NOMO-1 (cell line): ENCODE measurements around the gene CNIH3.

Experiments
- DNase-seq, 2 experiments: peaks; one replicate each; lab custom pipeline; 2025; ENCODE audit not compliant: unreplicated experiment in 2 of 2; lab: John Stamatoyannopoulos, UW

The CNIH3 gene

DNA sequence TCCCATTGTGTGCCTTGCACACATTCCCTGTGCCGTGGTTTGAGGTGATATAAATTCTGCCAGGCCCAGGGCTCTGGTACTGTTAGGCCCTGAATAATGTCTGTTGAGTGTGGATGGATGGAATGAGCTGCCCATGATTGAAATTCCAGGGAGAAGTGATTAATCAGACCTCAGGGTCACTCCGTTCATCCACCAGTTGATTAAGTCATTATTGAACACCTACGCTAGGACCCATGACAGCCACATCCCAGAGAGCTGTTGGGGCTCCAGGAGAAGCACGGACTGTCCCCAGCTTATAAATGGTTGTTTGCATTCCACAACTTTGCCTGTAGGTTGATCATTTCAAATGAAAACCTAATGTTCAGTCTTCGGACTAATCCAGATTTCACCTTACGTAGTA, 98.4 kb downstream of the CNIH3 start:
- DNase-seq = no peak

DNA sequence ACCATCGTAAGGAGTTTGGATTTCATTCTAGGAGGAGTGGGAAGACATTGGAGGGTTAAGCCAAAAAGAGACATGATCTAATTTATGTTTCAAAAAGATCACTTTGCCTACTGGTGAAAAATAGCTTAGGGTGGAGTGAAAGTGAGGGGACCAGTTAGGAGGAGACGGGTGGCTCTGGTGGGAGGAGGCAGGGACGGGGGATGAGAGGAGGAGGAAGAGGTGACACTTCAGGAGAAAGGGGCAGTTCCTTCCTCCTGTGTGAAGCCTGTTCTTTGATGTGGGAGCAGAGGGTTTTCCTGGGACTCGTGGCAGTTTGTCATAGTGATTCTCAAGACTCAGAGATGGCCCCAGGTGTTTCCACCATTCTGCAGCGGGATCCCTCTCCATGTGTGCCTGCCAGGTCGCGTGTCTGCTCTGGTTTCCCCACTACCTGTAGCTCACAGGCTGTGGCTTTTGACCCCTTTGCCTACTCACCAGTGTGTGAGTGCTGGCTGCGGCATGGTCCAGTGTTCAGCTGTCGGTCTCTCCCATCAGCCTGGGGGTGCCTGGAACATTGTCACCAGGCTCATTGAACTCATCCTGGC, 102.4 kb downstream of the CNIH3 start:
- no peak for DNase-seq

DNA sequence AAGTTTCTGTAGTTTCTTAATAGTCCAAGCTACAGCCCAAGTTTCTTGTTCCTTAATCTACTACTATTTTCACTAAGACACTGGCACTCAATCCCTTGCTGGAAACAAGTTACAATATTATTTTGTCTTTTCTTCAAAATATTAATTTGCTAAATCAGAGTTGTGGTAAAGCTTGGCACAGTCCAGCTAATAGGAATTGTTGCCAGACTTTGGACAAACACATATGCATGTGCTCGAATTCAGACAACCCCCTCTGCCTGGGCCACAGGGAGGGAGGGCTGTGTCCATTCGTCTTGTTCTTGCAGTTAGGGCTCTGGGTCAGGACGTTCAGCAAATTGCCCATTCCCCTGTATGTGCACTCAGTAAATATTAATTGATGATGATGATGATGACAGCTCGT, 103.6 kb downstream of the CNIH3 start:
- no peak for DNase-seq

DNA sequence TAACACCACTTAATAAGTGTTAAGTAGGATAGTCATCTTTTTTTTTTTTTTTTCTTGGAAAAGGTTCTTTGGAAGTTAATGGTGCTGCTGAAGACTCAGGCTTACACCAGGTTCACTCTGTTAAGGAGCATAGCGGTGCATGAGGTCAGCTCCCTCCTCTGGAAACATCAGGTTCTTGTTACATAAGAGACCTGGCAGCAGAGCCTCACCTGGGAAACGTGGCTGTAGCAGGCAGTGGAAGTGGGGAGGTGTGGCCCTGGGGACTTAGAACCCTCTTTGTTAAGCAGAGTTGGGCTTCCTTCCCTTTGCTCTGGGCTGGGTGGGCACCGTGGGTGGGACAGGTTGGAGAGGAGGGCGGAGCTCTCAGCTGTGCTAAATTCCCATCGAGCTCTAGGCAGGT, 104.1 kb downstream of the CNIH3 start:
- no peak for DNase-seq

DNA sequence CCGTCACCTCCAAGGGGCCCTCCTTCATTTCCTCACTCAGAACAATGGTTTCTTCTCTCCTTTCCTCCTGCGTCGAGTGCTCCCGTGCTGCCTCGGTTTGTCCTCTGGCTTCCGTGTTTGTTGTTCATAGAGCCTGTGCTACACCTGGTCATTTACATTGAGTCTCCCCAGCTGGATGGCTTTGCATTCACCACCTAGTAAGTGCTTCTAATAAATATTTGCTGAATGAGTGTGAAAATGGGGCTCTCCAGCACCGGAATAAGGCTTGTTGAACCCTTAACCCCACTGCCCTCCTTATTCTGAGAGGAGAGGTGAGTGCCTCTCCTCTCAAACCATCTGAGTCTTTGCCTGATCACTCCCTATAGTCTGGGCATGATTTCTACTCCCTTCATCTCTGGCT, 104.9 kb downstream of the CNIH3 start:
- DNase-seq = no peak

DNA sequence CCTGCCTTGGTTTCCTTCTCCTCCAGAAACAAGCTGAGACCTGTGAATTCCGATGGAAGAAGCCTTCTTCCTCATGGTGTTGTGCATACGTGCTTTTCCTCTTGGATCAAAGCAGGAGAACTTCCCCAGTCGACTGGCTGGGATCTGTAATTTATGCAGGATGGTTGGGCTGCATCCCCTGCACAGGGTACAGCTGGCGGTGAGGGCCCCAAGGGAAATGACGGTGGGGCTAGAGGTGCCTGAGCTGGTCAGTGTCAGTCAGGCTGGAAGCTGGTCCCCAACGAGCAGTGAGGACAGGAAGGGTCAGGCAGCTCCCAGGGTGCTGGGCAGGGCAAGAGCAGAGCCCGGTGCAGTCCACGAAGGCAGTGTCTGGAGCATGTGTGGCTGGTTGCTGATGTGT, 106.7 kb downstream of the CNIH3 start:
- DNase-seq = no peak

DNA sequence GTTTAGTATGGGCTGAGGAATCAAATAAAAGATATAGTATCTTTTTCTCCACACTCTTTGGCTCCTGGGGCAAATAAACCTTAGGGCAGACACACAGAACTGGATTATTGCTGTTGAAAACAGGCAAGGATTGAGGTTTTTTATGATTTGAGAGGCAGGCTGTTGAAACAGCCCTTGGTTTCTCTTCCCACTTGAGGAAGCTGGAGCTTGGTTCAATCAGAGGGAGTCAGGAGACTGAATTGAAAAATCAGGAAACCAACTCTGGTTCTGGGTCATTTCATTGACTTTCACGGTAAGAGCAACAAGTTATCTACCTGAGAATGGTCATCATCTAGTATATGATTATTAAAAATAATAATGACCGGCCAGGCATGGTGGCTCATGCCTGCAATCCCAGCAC, 108.4 kb downstream of the CNIH3 start:
- DNase-seq = no peak

DNA sequence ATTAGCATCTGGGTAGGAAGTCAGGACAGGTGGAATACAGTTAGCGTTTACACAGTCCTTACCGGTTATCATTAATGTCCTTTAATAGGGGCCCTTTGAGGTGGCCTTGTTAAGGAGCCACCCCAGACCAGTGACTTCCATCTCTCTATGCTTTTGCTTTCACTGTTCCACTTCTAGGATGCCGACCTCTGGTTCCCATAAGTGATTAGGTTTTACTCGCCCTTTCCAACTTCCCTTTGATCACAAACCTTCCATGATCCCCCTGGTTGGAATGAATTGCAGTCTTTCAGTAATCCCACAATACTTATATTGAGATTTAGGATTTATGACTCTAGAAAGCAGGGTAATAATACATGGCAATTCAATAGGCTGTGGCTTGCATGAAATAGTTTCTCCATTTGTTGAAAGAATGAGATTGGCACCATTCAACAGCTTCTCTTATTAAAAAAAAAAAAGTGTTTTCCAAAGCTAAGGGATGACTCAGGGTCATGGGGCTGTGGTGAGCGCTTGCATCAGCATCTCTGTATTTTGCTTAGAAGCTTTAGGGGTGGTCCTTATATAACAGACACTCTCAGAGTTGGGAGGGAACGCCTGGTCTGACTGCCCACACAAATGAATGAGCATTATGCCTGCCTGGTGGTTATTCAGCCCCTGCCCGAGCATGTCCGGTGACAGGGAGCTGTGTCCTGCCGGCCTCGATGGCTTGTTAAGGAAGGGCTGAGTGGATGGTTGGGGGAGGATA, 110.5 kb downstream of the CNIH3 start:
- DNase-seq = peak; percentile 13 to 42

DNA sequence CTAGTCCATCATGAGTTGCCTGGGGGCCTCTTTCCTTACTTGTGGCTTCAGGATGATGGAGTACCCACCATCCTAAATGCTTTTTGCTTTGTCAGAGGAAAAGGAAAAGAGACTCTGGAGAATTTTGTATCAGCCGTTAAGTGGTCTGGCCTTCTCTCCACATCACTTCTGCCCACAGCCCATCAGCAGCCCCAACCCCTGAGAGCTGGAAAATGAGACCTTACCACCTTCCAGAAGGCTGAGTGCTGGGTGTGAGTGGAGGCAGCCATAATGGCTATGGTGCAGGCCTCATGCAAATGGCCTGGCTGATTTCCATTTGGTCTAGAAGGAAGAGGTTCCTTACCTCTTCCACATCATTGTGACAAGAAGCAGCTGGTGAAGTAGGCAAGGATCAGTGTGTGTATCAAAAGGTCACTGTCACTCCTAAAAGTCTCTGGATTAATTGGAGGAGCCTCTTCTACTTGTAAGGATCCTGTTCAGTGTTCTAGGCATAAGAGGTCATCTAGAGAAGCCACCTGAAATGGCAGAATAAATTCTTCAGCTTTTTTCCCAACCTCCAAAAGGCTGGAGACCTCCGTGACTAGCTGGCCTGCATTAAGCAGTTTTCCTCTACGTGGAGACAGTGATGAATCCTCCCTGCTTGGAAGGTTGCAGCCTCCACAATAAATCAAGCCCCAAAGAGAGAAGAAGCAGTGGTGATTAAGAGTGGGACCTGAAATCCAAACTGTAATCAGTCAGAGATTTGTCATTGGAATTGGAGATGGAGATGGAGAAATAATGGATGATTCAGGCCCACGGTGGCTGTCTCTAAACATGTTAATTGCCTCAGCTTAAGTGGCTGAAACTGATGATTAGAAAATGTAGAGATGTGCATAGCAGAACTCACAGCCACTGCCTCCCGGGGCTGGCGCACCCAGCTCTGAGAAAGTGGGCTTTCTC, 111.5 kb downstream of the CNIH3 start:
- no peak for DNase-seq

DNA sequence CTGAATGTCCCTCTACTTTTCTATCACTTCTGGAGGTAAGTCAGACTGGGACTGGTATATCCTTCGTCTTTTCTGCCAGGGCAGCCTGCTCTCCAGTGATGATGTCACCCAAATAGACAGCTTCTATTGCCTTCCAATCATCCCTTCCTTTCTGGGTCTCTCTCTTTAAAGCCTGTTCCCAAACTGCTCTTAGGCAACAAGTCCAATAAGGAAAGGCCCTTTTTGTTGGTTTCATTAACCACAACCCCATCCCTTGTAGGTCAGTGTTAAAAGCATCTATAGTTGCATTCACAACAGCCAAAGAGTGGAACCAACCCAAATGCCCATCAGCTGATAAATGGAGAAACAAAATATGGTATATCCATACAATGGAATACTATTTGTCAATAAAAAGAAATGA, 114.4 kb downstream of the CNIH3 start:
- no peak for DNase-seq

DNA sequence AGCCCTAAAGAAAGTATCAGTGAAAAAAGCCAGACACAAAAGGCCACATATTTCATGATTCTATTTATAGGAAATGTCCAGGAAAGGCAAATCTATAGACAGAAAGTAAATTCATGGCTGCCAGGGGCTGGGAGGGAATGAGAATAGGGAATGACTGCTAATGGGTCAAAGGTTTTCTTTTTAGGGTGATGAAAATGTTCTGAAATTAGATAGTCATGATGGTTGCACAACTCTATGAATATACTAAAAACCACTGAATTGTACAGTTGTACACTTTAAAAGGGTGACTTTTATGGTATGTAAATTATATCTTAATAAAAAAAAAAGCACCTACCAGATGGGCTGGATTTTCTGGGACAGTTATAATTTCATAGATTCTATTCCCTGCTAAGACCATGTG, 114.8 kb downstream of the CNIH3 start:
- DNase-seq = no peak

DNA sequence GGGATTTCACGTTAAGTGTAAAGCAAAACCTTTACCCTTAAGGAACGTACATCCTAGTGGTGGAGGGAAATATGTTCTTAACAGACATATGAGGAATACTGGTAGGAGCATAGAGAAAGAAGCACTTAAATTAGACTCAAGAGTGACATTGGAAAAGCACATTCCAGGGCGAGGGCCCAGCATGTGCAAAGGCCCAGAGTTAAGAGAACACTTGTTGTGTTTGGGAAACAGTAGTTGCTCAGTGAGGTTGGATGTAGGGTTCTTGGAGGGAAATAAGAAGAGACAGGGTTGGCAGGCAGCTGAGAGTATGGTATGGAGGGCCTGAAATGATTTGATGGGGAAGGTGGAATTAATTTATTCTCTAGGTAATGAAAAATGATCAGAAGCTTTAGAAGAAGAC, 115.5 kb downstream of the CNIH3 start:
- no peak for DNase-seq

DNA sequence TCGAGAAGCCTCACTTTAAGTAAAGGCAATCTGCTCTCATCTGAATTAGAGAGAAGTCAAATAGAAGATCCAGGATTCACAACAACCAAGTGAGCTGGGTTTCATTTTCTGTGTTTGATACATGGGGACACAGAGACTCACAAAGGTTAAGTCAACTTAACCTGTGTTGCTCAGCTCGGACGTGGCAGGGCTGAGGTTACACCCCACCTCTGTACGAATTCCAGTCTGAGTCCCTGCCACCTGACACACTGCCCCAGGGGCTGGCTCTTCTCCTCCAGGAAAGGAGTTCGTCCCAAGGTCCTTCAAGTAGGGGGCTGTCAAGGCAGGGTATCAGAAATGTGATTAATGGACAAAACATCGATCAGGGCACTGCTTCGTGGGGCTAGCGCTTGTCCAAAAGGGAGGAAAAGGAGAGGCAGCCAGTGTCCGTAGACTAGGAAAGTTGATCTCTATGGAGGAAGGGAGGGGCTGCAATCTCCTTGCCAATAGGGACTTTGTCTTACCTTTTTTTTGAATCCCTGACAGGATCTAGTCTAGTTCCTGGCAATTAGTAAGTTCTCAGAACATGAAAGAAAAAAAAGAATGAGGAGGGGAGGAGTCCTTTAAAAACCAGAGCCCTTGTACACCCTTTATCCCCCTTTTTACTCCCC, 116.4 kb downstream of the CNIH3 start:
- DNase-seq = no peak

DNA sequence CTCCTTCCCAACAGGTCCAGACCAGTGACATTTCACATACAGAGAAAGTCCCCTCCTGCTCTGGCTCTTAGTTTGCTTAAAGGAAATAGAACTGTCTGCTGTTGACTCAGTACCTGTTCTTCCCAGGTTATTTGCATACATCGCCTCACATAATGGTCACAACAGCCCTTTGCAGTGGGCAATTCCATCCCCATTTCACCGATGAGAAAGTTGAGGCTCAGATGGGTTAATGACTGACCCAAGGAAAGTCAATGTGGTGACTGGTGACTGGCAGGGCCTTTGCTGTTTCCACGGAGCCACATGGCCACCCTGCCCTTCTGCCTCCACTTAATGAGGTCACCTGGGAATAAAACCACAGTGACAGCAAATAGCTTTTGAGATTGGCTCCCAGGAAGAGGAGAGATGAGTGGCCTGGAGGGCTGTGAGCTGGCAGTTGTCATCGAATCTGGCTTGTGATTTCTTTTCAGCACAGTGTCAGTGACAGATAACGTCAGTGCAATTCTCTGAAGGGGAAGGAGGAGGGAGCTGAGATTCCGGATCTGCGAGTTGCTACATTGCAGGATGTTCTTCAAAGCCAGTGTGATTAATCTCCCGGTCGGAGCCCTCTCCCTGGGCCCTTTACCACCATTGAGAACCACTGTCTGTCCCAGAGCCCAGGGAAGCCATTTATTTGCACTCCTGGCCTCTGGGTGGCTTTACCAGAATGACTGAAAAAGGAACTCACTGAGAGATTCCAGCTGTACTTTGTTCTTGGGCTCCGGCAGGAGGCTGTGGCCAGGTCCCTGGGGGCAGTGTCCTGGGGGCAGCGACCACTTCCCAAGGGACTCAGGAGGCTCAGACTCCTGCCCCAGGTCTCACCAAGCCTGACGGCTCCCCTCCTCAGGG, 117.2 kb downstream of the CNIH3 start:
- no peak for DNase-seq

DNA sequence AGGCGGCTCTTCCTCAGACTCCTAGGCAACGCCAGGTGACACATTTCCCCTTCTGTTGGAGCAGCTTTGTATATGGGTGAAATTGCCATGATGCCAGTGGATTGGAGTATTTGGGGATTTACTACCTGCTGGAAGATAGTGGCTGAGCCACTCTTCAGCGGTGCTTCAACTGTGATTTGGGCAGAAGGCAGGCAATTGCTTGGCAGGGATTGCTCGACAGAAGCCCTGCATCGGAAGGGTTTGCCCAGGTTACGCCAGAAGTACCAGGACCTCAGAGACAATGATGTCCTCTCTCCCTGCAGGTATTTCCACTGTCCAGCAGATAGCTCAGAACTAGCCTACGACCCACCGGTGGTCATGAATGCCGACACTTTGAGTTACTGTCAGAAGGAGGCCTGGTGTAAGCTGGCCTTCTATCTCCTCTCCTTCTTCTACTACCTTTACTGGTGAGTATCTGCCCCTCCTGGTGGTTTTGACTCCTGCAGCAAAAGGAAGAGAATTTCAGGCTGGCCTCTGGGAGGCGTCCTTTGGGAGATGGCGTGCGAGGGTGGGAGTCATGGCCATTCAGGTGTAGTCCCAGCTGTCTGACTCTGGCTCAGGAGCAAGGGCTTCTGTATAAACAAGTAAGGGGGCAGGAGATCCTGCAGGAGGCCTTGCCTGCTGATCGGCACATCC, 118.3 kb downstream of the CNIH3 start:
- no peak for DNase-seq

DNA sequence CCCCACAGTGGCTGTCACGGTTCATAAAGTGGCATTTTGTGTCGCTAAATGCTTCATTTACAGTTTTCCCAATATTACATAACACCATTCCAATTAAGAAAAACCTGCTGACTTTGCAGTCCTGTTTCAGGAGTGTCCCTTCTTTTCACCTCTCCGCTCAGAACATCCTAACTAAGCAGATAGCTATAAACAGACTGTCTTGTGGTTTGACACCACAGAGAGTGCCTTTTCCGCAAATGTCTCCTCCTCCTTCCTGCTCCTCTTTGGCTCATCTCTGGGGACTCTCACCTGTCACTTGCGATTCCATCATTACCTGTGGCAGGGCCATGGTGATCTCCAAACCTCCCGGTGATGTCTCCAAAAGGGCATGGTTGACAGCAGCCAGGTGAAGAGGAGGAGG, 119.0 kb downstream of the CNIH3 start:
- DNase-seq = no peak

DNA sequence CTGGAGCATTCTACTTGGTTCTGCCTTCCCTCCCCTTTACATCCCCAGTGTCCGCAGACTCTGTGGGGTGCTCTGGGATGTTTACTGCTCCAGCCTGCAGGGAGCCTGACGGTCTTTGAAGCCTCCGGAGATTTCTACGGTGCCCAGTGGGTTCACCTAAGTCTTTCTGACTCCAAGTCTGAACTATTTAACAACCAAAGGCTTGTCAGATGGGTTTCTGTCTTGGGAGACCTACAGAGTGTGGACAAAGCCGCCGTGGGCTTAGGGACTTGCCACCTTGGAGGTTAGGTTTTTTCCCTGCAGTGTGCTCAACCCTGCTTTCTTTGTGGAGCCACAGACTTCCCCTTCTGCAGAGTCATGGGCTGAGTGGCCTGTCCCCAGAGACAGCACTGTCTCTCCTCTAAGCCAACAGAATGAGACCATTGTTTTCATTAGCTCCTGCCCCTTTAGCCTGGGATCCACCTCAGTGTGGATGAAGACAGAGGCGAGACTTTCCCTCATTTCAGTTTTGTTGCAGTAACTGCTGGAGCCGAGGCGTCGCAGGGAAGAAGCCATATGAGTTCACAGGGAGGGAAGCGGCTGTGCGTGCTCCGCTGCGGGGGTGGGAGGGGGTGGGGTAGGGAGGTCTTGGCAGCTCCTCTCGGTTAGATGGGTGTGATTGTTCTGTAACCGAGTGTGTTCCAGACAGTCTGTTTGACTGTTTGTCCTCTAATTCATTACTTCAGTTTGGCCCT, 120.7 kb downstream of the CNIH3 start:
- DNase-seq = no peak

DNA sequence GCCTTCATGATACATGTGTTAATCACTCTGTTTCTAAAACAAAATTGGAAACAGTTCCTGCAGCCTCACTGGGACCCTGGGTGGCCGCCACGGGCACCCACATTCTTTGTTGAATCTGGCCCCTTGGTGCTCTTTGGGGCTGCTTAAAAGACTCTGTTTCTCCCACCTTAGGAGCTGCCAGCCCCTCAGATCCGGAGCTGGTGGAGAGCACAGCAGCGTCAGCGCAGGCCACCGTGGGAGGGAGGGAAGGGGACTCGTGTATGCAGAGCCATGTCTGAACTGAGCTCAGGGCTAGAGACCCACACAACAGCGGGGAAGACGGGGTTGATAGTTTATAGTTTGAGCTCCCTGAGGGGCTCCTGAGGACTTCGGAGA, 121.2 kb downstream of the CNIH3 start:
- no peak for DNase-seq
